HG02938 (cell line): ENCODE measurements around the gene FRYL.

Experiments
- ATAC-seq: cut with Tn5 transposase; IDR thresholded peaks from one replicate; pipeline ENCODE4 v1.9.1; 2021; ENCODE audit warnings: mild to moderate bottlenecking, moderate library complexity; ENCODE audit not compliant: unreplicated experiment

FRYL gene

DNA sequence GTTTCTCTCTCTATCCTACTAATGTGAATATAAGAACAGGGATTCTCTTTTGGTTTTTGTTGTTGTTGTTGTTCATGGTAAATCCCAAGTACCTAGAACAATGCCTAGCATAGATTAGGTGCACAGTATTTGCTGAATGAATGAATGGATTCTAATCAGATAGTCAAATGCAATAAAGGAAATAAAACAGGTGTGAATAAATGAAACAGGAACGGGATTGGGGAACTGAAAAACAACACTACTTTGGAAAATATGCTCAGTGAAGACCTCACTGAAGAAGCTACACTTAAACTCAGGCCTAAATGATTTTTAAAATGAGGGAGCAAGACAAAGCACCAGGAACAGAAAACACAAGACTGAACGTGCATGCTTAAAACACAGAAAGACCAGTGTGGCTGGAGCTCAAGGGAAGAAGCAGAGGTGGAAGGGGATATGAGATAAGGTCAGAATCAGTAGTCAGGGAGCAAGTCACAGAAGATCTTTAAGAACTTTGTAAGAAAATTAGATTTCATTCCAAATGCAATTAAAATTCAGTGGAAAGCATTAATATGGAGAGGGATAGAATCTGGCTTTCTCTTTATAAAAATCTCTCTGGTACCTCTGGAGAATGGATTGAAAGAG, 145.3 kb downstream of the FRYL start:
- no peak for ATAC-seq

DNA sequence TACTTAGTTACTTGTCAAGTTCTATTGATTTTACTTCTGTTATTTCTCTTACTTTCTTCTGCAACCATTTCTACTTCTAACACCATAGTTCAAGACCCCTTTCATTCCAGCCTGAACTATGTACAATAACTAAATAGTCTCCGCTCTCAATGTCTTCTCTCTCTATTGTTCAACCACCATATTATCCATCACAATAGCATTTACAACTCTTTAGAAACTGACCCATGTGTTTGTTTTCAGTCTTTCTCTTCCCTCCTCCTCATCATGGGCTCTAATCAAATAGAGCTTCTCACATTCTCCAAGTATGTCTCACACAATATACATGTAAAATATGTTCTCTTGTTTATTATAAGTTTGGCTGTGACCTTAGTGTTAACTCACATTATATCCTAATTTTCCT, 146.4 kb downstream of the FRYL start:
- ATAC-seq, result no peak

DNA sequence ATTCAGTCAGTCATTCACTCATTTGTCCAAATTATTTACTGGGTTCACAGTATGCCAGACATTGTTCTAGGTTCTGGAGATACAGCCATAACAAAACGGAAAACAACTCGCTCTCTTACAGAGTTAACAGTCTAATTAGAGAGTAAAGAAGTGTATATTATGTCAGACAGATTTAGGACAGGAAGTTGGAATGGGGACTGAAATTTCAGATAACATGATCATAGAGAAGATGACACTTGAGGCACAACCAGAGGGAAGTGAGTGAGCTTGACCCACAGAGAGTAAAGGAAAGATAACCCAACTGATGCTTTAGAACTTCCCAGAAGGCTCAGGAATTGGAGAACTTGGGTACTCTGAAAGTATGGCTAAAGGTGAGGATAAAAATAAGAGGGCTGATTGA, 150.6 kb downstream of the FRYL start:
- ATAC-seq, result no peak

DNA sequence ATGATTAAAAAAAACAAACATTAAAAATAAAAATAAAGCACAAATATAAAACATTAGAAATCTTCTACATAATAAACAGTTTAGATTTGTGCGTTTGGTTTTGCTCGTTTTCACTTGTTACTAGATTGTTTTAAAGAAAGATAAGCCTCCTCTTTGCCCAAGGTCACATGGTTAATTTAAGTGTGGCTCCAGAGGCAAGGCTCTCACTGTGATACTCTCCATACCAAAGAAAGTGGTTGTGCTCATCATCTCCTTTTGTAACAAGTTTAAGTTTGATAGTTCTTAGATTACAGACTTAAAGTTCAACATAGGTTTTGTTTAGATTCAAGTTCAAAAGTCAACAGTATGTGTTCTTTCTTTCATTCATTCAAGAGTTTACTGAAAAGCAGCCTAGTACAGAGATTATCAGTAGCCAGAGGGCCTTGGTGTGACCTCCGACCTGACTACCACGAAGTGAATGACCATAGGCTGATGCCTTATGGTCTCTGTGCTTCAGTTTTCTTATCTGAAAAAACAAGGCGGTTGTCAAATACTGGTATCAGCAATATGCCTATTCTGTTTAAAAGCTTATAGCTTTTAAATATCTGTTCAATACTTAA, 156.8 kb downstream of the FRYL start:
- no peak for ATAC-seq

DNA sequence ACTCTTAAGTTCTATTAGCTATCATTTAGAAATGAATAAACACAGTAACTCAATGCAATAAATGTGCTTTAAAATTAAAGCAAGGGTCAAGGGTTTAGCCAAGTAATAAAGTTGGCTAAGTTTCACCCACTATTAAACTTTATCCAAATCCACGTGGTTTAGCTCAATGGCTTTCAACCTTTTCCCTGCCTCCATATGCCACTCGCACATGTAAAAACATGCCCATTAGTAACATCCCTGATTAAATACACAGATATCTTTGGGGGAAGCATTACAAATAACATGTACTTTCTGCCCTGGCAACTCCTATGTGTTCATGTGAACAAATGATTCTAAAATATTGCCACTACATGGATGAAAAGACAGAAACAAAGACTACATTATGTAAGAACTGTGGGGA, 159.2 kb downstream of the FRYL start:
- no peak for ATAC-seq

DNA sequence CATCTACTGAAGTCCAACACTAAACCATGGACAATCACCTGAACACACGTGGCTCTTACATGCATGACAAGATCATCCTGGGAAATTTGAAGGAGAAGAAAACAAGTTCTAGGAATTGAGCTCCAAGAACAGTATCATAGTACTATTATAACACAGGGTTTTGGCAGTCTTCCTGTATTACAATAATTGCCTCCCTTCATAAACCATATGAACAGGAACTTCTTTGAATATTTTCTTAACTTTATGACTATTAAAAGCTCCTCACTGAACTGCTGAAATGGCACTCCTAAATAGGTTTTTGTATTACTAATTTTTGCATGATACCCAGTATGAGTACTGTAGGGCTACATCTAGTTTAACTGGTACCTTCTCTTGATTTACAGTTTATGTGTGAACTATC, 160.0 kb downstream of the FRYL start:
- no peak for ATAC-seq

DNA sequence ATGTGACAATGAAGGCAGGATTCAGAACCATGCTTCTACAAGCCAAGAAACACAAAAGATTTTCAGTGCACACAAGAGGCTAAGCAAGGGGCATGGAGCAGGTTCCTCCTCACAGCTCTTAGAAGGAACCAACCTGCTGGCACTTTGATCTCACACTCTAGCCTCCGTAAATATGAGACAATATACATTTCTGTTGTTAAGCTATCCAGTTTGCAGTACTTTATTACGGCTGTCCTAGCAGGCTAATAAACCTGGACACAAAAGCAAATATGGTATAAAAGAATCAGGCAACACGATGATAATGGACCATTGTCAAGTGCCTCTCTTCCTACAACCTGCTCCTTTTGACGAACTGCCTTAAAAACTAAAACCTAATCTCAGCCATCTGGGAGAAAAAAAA, 175.6 kb downstream of the FRYL start:
- no peak for ATAC-seq

DNA sequence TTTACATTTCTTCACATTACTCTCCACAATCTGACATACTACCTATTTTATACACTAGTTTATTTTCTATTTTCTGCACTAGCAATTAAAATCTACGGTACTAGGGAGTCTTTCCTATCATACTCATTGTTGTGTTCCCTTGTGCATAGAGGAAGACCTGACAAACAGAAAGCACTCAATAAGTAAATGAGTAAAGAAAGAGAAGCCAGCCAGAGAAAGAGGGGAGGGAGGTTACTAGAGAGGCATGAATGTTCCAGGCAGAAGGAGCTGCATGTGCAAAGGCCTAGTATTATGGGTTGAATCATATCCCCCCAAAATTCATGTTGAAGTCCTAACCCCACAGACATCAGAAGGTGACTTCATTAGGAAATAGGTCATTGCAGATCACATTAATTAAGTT, 176.0 kb downstream of the FRYL start:
- ATAC-seq, result no peak

DNA sequence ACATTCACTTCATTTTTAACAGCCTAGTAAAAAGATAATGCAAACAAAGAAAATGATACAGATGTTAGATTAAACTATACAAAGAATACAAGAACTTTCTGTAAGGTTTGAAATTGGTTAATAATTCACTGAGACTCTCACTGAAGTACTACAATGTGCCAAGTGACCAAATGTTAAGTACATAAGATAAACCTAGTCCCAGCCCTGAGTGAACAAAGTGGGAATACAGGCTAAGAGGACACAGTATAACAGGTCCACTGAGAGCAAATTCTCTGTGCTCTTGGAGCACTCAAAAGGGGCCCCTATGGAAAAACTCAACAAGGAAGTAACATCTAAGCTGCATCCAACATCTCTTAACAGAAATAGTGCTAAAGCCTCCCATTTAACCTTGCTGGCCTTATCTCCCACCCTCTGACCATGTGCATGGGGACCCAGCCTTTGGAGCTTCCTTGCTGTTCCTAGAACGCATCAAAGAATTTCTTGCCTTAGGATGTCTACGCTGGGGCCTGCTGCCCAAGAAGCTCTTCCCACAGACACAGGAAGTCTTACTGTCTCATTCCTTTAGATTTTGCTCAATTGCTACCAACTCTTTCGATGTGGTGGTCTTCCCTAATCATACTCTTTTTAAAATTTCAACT, 176.6 kb downstream of the FRYL start:
- no peak for ATAC-seq

DNA sequence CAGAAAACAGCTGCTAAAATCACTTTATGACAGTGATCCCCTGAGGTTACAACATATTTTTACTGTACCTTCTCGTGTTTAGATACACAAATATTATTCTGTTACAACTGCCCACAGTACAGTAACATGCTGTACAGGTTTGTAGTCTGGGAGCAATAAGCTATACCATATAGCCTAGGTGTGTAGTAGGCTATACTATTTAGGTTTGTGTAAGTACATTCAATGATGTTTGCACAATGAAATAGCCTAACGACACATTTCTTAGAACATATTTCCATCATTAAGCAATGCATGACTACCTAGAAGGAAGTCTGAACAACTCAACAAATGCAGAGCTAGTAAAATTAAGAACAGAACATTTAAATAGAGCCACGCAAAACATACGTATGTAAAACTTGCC, 177.3 kb downstream of the FRYL start:
- ATAC-seq, result no peak

DNA sequence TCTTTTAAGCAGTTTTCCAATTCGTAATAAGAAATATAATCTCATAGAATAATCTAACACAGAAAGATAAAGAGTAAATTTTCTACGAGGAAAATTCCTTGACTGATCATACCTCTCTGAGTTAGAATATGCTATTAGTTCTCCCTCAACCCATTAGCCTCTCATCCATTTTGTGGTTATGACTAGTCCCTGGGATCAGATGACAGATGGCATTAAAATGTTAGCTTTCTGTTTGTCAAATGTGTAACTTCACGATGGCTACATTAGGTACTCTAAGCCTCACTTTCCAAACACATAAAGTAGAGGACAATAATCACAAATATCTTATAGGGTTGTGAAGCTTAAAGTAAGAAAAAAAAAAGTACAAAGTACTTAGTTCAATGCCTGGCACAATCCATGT, 177.9 kb downstream of the FRYL start:
- ATAC-seq, result no peak

DNA sequence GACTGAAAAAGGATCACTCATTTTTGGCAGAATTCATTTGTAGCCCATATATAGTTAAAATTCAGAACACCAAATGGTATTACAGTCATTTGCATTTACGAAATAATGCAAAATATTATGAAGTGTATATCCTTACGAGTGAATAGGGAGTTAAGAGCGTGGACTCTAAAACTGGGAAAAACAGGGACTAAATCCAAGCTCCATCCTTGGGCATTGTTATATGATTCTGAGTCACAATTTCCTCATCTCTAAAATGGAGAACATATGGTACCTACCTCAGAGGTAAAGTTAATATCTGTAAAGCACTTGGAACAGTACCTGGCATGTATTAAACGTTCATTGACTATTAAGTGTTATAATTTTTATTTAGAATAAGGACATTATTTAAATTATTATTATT, 183.7 kb downstream of the FRYL start:
- no peak for ATAC-seq

DNA sequence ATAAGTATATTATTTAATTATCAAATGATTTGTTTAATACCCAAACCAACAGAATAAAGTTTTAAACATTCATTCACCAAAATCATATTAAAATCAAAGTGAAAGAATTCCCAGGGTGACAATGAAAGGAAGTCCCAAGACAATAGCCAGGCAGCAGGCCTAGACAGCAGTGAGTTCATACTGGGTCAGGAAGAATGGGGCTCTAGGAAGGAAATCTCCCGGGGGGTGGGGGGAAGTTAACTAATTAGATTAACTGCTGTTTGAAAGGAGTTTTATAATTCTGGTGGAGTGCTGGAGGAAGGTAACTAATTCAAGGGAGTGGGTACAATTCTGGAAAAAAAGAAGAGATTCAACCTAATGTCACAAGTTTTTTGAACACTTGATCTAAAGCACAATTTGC, 185.9 kb downstream of the FRYL start:
- no peak for ATAC-seq

DNA sequence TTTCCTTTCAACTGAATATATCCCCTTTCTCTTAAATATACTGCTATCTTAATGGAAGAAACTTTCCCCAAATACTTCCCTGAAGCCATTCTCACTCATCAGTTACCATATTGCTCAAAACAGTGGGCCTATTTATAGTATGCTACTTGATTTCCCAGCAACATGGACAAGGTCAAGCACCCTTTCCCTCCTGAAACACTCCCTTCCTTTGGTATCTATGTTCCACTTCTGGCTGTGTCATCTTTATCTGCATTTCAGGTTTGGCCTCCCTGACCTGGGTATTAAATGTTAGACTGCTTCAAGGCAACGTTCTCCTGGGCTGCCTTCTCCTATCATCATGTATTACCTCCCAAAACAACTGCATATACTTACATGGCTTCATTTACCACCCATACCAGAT, 188.7 kb downstream of the FRYL start:
- ATAC-seq, result no peak

DNA sequence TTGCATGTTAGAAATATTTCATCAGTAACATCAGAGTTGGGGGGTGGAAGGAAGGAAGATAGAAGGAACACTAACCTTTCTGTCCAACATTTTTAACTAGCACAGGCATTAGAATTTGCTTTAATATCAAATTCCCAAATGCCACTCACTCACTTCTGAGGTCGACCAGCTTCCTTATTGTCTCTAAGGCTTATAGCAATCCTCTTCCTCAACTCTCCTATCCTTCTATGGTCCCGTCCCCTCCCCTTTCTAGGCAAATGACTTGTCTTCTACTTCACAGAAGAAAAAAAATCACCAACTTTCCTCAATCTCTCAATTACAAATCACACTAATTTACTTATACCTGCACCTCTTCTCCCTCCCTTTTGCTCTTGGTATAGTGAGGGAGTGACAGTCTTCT, 189.2 kb downstream of the FRYL start:
- ATAC-seq, result no peak

DNA sequence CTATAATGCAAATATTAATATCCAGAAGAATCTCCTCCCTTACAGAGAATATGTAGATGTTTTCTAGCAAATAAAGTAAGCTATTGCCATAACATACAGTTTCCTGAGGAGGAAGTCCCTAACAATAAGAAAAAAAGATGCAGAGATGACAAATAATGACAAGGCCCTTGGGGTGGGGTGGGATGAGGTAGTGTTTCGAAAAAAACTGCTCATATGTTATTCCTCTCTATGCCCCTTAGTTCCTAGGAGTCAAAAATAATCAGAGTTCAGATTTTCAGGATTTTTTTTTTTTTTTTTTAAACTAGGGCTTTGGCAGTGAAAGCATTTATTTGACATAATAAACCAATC, 191.0 kb downstream of the FRYL start:
- no peak for ATAC-seq

DNA sequence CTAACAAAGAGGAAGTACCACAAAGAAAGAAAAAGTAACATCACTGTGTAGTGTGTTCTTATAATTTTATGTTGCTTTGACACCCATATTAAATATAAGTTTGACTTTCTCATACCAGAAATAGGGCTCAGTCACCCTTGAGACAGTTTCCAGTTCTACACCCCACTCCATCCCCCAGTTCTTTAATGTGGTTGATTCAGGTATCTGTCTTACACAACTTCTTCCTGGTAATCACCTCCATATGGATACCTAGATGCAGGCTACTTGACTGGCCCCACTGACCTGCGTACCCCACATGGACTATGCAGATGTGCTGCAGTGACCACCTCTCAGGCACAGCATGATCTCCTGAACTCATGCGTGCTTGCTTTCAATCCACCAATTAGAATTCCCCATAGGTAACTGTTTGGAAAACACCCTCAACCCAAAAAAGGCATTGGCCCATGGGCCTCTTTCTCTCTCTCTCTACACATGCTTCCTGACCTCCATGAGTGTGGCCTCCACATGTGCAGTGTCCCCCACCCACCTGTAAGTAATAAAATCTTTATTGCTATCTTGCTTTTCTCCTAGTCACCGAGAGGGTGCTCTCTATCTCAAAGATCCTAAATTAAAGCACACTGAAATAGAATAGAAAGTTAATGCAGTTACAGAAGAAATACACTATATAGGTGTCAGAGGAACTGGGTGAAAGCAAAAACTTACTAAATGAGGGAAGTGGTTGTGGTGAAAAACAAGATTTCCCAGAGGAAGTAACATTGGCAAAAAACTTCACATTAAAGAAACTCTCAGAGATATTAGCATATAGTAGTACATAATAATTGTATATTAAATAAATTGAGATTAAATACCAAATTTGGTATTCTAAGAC, 191.6 kb downstream of the FRYL start:
- ATAC-seq, result no peak

DNA sequence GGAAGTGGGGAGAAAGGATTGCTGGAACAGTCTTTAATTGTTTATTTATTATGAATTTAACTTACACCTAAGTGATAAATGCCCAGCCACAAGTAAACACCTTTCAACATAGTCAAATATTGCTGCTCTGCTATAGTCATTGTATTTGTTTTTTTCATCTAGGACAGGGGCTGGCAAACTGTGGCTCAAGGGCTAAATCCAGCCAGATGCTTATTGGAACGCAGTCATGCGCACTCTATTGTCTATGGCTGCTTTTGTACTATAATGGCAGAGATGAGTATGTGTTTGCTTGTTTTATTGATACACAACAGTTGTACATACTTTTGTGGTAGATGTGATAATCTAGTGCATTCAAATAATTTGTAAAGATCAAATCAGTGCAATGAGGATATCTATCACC, 194.7 kb downstream of the FRYL start:
- ATAC-seq, result no peak

DNA sequence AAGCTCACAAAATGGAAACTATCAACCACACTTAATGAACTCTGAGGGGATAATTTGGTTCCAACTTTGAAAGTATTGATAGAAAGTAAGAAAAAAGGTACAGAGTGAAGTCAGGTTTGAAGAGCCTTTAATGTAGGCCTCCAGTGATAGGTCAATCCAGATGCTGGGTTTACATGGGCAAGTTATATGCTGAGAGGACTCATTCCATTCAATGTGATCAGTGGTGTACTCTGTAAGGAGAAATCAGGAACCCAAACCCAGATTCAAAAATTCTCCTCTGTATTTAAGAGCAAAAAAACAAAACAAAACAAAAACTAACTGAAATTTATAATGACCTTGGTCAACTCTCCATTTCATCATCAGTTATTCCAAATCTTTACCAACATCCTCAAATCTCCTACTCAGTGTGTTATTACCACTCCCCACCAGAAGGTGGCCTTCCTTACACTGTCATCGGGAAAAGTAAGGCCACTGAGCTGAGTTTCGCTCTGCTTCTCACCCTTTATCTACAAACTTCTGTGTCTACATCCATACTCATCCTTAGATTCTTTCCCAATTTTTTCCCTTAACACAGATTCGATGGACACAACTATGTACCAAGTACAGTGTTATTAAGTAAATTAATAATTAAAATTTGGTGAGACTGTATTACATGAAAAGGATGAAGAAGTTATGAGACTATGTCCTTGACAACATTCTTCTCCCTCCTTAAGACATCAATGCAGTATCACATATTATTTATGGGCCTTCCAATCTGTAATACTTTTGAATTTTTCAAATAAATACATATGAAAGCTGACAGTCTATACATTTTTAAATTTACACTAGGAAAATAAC, 201.7 kb downstream of the FRYL start:
- ATAC-seq, result peak; percentile 79

DNA sequence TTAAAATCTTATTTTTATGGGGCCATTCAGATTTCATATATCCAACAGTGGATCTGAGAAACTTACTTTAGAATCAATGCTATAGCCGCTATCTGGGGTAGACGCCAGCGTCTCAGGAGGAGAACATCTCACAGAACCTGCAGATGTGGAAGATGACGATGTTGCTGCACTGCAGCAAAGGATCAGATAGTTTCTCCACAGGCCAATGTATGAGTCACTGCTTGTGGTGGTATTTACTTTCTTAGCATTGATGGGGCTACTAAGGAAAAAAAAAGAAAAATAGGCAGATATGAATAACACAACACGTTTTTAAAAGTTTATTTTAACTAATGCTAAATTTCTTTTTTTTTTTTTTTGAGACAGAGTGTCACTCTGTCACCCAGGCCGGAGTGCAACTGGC, 204.1 kb downstream of the FRYL start:
- no peak for ATAC-seq

DNA sequence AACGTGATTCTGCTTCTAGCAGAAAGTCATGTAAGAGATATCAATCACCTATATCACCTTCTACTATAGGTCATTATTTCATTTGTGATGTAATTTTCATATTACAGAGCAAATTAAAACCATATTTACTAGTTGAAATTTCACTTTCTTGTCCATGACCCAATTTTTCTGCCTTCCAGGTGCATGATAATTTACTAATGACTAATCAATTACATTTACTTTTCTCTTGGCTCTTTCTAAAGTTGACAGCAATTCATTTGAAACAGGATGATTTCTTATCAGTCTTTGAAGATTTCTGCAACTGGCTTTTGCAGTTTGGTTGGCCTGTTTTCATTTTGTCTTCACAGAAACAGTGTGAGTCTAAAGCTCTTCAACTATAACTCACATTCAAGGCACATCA, 208.6 kb downstream of the FRYL start:
- no peak for ATAC-seq
